GM21526 (cell line): ENCODE data around the gene SPIC.

ENCODE experiments used
- ATAC-seq: cut with Tn5 transposase; IDR thresholded peaks from one replicate; pipeline ENCODE4 v1.9.1; 2021; ENCODE audit warnings: moderate library complexity; ENCODE audit not compliant: unreplicated experiment, low FRiP score

Gene SPIC

GRCh38 chr12:101521136-101521535 is 46.0 kb downstream of the SPIC start:
- no peak for ATAC-seq

GRCh38 chr12:101527682-101528081 is 52.5 kb downstream of the SPIC start:
- ATAC-seq, result no peak

GRCh38 chr12:101536069-101536674 is 61.0 kb downstream of the SPIC start:
- ATAC-seq, result no peak
